Prostate gland (tissue), 2 donors: ENCODE data around the gene SH2D4B. TPM values are rescaled to one million over a fixed set of nuclear protein-coding genes. Genes with fewer than 3 reads are reported as not detected.

ENCODE experiments used
- DNase-seq: peaks from one replicate; pipeline ENCODE4 v3.0.0-alpha.2; 2019; ENCODE audit warnings: low spot score
- H3K27ac ChIP-seq, 2 donors: fragments of 200-600 bp; sonication (generic); 2 replicates each; pipeline ENCODE4 v1.5.1; 2017 to 2019
- H3K27me3 ChIP-seq: fragments of 200-600 bp; sonication (generic); replicated peaks from 2 replicates; pipeline ENCODE4 v1.5.1; 2019; ENCODE audit not compliant: insufficient read depth
- H3K36me3 ChIP-seq, 2 donors: fragments of 200-600 bp; sonication (generic); 1 replicate in 1 of 2; 2 replicates in 1 of 2; pipeline versions ENCODE4 v1.5.1 to v1.8.1; 2017 to 2019
- H3K4me1 ChIP-seq: fragments of 200-600 bp; sonication (generic); replicated peaks from 2 replicates; pipeline ENCODE4 v1.5.1; 2019
- H3K4me3 ChIP-seq, 2 donors: fragments of 200-600 bp; sonication (generic); 2 replicates each; pipeline ENCODE4 v1.5.1; 2017 to 2019
- H3K9me3 ChIP-seq: fragments of 200-600 bp; sonication (generic); 2 replicates; pipeline ENCODE4 v1.5.1; 2017
- POLR2A ChIP-seq: fragments of 450-650 bp; IDR thresholded peaks from one replicate; pipeline ENCODE4 v1.6.1; 2016; ENCODE audit warnings: antibody characterized with exemption, mild to moderate bottlenecking
- POLR2AphosphoS5 ChIP-seq: sonication (generic); formaldehyde crosslinking; IDR thresholded peaks from one replicate; pipeline ENCODE4 v1.6.1; 2017; ENCODE audit warnings: antibody characterized with exemption
- WGBS: methylation state at CpG from one replicate; pipeline ENCODE4 v1.1.5; 2018; 5-methylcytosine and 5-hydroxymethylcytosine counted together
- intact Hi-C: fragments of 100-400 bp; cut with DNase I; formaldehyde crosslinking; loops from one replicate; pipeline ENCODE4 v1.14.2; 2022
- total RNA-seq, 2 donors: library from RNA; depleted of rRNA; stranded (reverse); fragments of >200 nt; gene quantifications; one replicate each; pipeline ENCODE4 v1.1.0, GENCODE V29; 2016
- TF ChIP-seq, protein P1 (sequence below), 4 experiments: fragments of 200-600 bp in 2 of 4; fragments of 450-650 bp in 2 of 4; sonication (generic) in 2 of 4; IDR thresholded peaks; 1 replicate in 3 of 4; 2 replicates in 1 of 4; pipeline ENCODE4 v1.5.1; 2016 to 2019; ENCODE audit warnings: antibody characterized with exemption in 4 of 4, mild to moderate bottlenecking in 2 of 4, moderate library complexity in 2 of 4

Gene SH2D4B
- total RNA-seq, 2 donors from 2014 or later, result 0.40 TPM; not detected in 1

DNA sequence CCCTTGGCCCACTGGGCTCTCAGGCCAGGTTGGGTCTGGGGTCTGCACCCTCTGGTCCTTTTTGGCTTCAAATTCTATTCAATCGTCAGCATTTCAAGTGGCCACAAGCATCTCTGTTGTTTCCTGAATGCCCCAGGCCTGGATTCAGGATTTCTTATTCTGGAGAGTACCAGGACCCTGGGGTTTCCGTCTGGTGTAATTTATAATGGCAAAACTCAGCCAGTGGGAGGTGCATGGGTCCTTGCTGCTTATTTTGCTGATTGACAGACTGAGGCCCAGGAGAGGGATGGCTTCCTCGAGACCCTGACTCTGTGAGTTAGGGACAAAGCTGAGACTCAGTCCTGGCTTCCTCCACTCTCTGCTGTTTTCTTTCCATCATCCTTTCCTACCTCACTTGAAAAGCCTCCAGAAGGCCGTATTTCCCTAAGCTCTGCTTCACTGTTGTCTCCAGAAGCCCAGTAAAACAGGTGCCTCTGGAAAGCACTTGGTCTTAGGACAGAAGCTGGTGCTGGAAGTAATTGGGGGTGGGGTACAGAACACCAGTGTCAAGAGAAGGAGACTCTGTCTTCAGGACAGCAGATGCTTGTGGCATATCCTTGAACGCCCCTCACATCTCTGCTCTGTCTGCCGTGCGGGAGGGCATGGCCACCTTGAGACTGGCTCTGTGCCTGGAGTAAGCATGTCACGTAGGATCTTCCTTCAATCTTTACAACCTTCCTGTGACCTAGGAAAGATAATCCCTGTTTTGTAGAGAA lies 39.4 kb upstream of the SH2D4B start:
- DNase-seq, result no peak
- intact Hi-C loops, result loop anchor here (2.0 kb wide), 1 partner anchor 43 kb away; the partner anchor contains the start of gene TSPAN14
- Histone ChIP-seq H3K4me1 (peaks cover 17% of the 10 kb centered on the region), H3K4me3 (no peak overlapping the region), H3K27me3 (no peaks in the 10 kb centered on the region), H3K36me3 (no peaks in the 10 kb centered on the region), H3K27ac (peak overlapping the region; percentile 63 to 77), H3K9me3 (no peaks in the 10 kb centered on the region)
- 46% methylated on average over 8 of the region's 8 CpGs for WGBS
- TF ChIP-seq, protein P1, sequence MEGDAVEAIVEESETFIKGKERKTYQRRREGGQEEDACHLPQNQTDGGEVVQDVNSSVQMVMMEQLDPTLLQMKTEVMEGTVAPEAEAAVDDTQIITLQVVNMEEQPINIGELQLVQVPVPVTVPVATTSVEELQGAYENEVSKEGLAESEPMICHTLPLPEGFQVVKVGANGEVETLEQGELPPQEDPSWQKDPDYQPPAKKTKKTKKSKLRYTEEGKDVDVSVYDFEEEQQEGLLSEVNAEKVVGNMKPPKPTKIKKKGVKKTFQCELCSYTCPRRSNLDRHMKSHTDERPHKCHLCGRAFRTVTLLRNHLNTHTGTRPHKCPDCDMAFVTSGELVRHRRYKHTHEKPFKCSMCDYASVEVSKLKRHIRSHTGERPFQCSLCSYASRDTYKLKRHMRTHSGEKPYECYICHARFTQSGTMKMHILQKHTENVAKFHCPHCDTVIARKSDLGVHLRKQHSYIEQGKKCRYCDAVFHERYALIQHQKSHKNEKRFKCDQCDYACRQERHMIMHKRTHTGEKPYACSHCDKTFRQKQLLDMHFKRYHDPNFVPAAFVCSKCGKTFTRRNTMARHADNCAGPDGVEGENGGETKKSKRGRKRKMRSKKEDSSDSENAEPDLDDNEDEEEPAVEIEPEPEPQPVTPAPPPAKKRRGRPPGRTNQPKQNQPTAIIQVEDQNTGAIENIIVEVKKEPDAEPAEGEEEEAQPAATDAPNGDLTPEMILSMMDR (IDR thresholded peaks at IDR 0.05), result no peak
- no peak for TF ChIP-seq POLR2AphosphoS5
- TF ChIP-seq POLR2A, result no peak

DNA sequence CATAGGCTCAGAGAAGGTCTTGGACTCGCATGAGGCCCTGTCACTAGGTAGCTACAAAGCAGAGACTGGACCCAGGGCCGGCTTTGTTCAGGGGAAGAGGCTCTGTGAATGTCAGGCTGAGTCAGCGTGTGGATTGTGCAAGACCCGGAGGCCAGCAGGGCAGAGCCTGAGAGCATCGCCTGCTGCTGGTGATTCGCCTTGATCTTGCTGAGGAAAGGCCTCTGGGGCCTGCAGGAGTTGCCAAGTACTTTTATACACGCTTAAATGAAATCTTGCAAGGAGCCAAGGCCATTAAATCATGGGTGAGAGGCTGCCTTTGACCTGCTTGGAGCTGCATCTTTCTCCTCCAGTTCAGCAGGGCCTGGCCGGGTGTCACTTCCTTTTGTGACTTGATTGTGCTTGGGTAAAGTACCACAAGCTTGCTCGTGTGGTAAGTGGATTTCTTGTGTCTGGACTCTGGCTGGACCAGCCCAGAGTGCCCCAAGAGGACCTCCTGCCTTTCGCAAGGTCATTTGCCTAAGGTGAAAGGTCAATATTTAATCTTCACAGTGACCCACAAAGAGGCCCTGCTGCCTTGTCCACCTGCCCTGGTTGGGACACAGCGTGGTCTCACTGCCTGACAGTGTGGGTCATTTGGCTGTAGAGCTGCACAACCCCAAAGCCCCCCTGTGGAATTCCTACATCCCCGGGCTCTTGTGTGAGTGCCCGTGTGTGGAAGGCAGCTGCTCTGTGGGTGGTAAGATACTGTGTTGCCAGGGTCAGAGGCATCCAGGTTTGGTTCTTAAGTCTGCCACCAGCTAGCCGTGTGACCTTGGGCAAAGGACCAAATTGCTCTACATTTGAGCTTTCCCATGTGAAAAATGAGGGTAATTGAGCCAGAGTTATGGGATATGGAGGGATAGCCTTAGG lies 38.6 kb upstream of the SH2D4B start:
- TF ChIP-seq POLR2A (no peak), POLR2AphosphoS5 (peak; percentile 81)
- TF ChIP-seq, protein P1 (IDR thresholded peaks at IDR 0.05), result peak in 1 of 4 experiments; percentile 11
- Histone ChIP-seq H3K27ac (peak overlapping the region; percentile 63 to 77), H3K4me3 (no peak overlapping the region), H3K36me3 (no peaks in the 10 kb centered on the region), H3K4me1 (peaks cover 18% of the 10 kb centered on the region), H3K9me3 (no peaks in the 10 kb centered on the region), H3K27me3 (no peaks in the 10 kb centered on the region)
- DNase-seq, result peak; percentile 87
- WGBS, result 27% methylated on average over 14 of the region's 14 CpGs
- intact Hi-C loops, result loop anchor here (2.0 kb wide), 1 partner anchor 44 kb away; the partner anchor contains the start of gene TSPAN14

DNA sequence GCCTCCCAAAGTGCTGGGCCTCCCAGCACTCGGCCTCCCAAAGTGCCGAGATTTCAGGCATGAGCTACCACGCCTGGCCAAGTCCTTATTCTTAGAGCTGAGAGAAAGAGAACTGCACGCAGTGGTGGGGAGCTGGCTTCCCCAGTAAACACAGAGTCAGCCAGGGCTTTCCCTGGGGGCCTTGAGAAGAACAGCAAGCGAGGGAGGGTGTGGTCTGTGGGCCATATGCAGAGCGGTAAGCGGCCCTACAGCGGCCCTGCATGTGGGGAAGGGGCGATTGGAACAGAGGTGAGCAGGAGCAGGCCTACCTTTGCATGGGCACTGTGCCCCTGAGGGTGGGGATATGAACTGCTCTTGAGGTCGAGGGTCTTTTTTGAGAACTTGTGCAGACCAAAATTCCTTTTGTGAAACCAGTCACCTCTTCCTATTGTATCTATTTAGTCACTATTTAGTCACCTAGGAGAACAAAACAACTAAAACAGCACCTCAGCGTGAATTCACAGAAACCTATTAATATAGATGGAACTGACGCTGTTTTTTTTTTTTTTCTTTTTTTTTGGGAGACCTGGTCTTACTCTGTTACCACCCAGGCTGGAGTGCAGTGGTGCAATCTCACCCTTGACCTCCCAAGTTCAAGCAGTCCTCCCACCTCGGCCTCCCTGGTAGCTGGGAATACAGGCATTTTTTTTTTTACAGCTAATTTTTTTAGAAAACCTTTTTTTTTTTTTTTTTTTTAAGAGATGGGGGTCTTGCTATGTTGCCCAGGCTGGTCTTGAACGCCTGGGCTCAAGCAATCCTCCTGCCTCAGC lies 36.9 kb upstream of the SH2D4B start:
- WGBS, result 92% methylated on average over 14 of the region's 14 CpGs
- H3K27me3 ChIP-seq, result no peaks in the 10 kb centered on the region
- peak overlapping the region; percentile 7 to 14 for H3K27ac ChIP-seq
- no peaks in the 10 kb centered on the region for H3K9me3 ChIP-seq
- H3K36me3 ChIP-seq, result no peaks in the 10 kb centered on the region
- TF ChIP-seq POLR2A (no peak), POLR2AphosphoS5 (no peak)
- TF ChIP-seq, protein P1 (IDR thresholded peaks at IDR 0.05), result no peak
- DNase-seq, result no peak
- H3K4me3 ChIP-seq, result no peak overlapping the region
- intact Hi-C loops, result no loop called here
- peaks cover 32% of the 10 kb centered on the region for H3K4me1 ChIP-seq

DNA sequence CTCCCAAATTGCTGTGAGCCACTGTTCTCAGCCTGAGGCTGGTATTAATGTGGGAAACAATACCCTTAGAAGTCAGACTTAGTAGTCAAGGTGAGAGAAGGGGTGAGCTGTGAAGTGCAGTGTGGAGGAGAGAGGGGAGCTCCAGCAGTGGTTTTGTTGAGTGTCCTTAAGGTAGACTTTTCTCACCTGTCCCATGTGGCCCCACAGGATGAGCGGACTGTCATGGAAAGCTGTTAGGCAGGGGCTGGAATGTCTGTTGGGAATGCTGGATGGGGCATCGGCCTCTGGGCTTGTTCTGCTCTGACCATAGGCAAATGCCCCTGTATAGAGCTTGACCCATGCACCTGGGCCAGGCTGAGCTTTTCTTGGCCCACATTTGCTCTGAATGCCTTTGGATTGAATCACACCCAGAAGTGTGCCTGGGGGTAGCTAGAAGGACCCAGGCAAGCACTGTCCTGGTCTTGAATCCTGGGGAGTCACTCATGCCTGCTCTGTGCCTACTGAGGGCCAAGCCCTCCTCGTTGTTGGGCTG lies 36.3 kb upstream of the SH2D4B start:
- H3K36me3 ChIP-seq, result no peaks in the 10 kb centered on the region
- H3K4me1 ChIP-seq, result peaks cover 34% of the 10 kb centered on the region
- no peak overlapping the region for H3K27ac ChIP-seq
- no peak overlapping the region for H3K4me3 ChIP-seq
- DNase-seq, result no peak
- WGBS, result 87% methylated on average over 3 of the region's 3 CpGs
- H3K27me3 ChIP-seq, result no peaks in the 10 kb centered on the region
- TF ChIP-seq POLR2A (no peak), POLR2AphosphoS5 (no peak)
- TF ChIP-seq, protein P1 (IDR thresholded peaks at IDR 0.05), result no peak
- no peaks in the 10 kb centered on the region for H3K9me3 ChIP-seq
- intact Hi-C loops, result no loop called here
